Activated gamma-delta T cell treated with anti-CD3 and anti-CD28 coated beads, Interleukin-2, amount 50 U/mL, for 16 hours (primary cell): ENCODE results near the gene SNX24.
"Not testable (repeated sequence)": the region's sequence is repeated elsewhere in the genome, so short reads cannot be mapped to it uniquely, and the experiment has no call there.

ENCODE experiments used
- DNase-seq: peaks from one replicate; pipeline ENCODE4 v3.0.0-alpha.2; 2020; ENCODE audit warnings: low read depth

Gene SNX24

DNA sequence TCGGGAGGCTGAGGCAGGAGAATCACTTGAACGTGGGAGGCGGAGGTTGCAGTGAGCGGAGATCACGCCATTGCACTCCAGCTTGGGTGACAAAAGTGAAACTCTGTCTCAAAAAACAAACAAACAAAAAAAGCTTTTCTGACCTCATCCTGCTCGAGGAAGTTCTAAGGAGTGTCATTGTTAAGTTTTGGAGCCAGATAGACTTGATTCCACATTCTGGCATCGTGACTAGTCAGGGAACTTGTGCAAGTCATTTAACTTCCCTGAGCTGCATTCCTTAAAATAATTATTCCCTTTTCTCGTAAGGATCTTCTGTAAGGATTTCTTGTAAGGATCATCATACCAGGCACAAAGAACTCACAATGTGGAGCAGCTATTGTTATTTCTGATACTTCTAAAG is 26.2 kb downstream of the SNX24 start:
- no peak for DNase-seq

DNA sequence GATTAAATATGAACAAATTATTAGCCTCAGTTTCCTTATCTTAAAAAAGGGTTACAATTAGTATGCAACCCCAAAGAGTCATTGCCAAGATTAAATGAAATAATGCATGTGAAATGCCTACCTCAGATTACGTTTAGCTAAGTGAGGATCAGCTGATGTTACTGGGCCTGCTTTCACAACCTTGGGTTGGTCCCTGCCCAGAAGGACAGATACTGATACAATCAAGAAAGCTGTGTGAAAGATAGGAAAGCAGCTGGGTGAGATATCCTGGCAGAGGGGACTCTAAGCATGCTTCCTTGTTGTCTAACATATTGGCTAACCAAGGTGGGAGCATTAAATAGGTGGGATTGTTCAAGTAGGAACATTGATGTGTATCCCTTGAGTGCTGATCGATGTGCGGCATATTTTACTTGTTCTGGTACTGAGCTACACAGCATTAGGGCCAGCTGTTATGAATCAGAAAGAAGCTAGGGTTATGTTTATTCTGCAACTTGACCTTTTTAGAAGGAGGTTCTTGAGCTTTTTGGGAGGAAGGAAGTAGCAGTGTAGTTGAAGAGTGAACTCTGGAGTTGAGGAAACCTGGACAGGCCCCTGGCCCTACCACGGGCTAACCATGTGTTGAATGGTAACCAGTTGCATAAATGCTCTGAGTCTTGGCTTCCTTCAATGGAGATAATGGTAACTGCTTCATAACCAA is 28.9 kb downstream of the SNX24 start:
- no peak for DNase-seq

DNA sequence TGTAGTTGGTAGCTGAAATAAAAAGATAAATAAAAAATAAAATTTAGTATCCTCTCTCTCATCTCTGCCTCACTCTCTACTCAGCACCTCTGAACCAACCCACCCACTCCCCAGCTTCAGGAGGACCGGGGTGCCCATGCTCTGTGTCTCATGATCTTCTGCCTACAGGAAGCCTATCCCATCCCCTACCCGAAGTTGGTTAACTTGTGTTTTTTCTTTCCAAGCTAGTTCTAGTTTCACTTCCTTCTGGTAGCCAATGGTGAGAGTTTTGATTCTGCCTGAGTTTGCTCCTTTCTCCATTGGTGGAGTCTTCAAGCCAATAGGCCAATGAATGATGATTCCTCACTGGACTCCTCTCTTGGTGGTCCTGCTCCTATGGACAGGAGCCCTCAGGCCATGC is 32.1 kb downstream of the SNX24 start:
- no peak for DNase-seq

DNA sequence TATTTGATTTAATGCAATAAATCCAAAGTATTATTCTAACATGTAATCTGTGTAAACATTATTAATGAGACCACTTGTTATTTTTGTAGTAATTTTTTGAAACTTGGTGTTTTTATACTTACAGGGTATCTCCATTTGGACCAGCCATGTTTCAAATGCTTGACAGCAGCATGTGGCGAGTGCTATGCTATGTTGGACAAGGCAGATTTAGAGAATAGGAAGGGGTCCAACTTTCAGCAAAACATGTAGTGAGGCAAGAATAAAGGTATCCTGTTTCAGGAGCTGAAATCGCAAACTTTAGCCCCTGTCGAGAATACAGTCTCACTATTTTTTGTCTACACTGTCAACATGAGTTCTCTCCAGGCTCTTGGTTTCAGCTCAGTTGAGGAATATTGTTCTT is 33.7 kb downstream of the SNX24 start:
- DNase-seq: no peak

DNA sequence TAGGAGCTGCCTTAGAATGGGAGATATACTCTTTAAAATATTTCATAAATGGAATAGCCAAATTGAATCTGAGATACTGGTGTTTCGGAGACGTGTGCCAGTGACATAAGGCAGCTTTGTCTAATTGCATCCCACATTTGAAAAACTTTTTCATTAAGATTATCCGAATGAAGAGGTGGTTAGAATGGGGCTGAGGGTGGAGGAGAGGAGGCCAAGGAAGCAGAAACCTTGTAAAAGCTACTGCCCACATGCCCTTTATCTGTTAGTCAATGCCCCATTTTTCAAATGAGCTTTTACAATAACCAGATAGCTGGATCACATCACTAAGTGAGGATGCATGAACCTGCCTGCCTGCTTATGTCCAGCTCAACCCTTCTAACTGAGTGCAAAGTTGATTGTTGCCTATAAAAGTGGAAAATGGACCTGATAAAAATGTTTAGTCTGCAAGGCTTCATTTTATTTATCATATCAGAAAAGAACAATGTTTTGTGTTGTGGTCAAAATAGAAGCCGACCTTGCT is 34.8 kb downstream of the SNX24 start:
- DNase-seq: no peak

DNA sequence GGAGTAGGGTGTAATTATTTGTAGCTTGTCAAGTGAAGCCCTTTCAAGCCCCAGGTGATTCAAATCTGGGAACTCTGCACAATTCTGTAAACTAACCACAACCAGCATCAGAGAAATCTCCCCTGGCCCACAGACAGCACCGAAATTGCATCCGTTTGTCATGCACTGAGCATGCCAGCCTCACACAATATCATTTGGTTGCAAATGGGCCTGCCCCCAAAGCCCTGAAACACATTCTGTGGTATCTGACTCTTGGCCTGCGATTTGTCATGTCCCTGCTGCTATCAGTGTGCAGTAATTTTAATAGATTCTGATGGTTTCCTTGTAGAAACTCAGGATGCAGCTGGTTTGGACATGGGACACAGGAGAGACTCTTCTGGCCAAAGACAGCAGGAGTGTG is 35.3 kb downstream of the SNX24 start:
- DNase-seq: no peak

DNA sequence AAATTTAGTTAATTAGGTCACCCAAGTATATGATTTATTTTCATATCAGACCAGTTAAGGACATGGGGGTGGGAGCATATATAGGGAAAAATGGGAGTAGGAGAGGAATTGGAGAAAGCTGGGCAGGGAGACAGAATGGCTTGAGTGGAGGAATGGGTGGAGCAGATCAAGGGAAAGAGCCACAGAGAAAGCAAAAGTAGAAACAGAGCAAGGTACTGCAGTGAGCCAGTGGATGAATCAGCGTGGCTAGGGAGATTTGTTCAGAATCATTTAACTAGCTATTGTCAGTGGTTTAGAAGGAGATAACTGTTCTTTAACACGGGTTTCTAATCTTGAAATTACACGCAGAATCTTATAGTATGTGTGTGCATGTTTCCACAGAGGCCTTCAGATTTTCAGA is 37.4 kb downstream of the SNX24 start:
- no peak for DNase-seq

DNA sequence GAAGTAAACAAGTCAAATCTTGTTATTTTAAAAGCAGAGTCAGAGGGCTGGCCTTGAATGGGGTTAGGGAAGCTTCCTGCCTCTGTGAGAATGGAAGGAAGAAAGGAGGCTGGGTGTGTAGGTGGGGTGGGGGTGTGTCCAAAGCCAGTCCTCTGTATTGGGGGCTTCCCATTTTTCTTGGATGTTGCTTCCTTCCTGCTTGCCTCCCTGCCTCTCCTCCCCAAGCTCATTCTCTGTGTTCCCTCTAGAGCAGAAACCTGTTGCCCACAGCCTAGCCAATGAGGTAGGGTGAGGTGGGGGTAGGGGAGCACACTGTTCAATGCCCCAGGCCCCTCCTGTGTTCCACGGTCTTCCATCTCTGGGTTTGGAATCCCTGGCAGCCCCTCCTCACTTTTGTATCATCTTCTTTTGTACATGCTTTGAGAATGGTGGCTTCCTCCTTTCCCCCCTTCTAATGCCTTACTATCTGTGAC is 39.7 kb downstream of the SNX24 start:
- DNase-seq: no peak

DNA sequence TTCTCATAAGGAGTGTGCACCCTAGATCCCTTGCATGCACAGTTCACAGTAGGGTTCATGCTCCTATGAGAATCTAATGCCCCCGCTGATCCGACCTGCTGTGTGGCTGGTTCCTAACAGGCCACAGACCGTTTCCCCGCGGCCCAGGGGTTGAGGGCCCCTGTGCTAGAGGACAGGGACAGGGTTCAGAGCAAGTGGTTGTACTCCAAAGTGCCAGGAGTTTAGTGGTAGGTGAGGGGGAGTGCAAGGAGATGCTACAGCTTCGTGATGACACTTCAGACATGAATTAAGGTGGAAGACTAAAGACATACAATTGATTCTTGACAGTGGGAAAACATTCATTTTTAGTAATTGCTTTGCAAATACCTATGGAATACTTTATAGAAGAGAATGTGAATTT is 40.5 kb downstream of the SNX24 start:
- no peak for DNase-seq

DNA sequence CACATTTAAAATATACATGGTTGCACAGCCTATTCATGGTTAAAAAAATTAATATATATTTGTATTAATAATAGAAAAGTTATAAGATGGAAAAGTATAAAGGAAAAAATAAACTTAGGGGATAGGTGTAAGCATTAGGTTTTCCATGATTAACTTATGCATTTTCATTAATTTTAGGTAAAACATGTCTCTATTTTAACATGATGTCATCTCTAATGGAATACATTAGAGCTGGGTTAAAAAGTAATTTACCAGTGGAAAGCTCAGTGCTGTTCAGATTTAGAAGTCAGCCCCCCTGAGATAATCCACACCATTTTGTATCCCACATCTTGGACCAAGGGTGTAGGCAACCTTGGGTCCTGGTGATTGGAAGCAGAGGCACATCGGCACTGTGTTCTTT is 49.7 kb downstream of the SNX24 start:
- DNase-seq: no peak

DNA sequence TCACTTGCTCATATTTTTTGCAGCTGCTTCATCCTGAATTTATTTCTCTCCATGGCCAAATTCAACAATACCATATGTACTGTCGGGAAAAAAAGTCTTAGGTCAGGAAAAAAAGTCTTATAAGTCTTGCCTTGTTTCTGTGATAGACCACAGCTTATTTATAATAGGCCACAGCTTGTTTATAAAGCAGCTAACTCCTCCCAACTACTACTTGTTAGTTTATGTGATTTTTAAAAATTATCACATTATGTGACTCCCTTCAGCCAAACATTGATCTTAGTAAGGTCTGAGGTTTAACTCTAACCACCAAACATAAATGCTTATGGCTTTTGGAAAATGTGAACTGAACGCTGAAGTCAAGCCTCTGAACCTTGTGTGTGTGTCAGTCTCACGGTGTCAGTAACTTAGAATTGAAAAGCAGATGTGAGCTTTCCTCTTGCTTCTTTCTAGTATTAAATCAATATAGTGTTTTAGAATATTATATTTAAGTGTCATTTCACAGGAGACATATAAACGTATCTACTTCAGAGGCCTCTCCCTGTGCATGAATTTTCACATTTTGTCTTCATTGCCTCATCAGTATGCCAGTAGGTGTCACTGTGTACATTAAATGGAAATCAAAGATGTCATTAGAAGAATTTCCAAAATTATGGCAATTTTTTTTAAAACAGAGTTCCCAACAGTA is 51.3 kb downstream of the SNX24 start:
- no peak for DNase-seq

DNA sequence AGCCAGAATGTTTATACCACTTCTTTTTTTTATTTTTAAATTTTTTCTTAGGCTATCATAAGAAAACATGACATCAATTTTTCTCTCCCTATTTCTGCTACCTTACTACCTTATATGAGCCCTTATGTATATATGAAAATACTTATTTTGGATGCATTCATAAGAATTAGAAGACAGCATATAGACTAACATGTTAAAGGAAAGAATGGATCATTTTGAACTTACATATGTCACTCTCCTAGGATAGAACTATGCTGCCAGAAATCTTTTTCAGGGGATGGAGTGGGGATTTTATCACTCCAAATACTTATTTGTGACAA is 51.8 kb downstream of the SNX24 start:
- no peak for DNase-seq

DNA sequence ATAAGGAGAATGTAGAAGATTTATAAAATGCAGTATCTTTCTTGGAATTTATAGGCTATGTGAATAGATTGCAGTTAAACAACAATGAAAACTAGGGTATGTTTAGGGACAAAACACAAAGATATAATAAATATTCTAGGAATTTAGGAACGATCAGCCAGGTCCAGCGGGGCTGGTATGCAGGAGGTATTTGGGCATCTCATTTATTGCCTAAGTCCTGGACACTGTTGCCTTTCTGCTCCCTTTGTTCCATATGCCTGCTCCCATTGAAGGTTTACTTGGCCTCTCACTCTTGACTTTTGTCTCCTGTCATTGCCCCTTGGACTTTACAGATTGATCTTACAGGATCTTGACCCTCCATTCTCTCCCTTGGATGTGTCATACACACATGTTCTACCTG is 55.9 kb downstream of the SNX24 start:
- no peak for DNase-seq

DNA sequence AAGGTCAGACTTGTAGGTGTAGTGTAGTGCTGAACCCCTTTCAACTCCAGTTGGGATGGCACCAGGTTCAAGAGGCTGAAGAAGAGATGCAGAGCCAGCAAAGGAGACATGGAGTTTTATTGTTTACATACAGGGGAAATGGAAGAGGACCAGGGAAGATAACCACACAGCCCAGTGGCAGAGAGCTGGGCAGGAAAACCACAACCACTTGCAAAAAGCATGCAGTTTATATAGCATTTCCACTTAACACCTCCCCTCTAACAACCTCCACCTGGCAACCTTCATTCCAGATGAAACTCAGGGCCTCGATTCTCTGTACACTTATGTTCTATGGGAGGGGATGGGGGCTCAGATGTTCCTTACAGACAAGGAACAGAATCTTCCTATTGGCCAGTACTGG is 56.9 kb downstream of the SNX24 start:
- DNase-seq: no peak

DNA sequence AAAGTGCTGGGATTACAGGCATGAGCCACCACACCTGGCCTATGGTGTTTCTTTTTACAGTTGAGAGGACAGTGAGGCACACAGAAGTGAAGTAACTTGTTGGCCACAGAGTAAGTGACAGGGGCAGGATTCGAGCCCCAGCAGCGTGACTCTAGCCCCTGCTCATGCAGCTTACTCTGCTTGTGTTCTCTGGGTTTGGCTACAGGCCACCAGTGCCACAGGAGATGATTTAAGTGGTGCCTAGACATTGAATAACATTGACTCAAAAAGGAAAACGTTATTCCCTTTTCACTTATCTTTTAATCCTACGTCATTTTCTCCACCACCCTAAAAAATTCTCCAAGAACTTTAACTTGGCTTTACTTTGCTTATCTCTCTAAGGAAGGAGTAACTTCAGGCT is 61.4 kb downstream of the SNX24 start:
- no peak for DNase-seq

DNA sequence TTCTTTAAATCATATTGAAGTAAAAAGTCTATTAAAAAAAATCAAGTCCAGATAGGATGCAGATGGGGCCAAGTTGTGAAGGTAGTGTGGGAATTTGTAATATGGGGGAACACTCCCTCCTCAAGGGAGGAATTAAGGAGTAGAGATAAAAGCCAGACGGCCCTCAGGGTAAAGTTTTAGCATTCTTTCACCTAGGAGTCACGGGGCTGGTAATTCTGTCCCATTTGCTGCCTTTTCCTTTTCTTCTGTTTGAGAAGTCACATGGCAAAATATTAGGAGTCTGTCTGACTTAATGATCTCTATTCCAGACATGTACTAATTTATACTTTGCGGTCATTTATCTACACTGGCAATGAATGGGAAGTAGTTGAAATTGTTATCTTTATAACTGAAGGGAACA is 61.9 kb downstream of the SNX24 start:
- DNase-seq: no peak

DNA sequence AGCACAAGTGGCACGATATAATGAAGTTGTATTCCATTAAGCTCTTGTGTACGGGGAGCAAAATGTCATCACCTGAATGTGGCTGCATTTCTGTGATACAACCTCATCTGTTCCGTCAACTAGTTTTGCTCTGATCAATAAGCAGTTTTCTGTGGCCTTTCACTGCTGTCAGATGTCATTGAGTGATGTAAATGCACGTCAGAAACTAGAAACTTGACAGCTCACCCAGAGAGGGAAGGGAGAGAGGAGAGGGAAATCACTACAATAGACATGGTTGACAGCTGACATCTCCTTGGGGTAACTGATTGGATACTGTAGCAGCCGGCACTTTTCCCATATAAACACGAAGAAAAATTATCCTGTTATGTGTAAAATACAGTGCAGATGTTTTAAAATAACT is 62.7 kb downstream of the SNX24 start:
- DNase-seq: no peak

DNA sequence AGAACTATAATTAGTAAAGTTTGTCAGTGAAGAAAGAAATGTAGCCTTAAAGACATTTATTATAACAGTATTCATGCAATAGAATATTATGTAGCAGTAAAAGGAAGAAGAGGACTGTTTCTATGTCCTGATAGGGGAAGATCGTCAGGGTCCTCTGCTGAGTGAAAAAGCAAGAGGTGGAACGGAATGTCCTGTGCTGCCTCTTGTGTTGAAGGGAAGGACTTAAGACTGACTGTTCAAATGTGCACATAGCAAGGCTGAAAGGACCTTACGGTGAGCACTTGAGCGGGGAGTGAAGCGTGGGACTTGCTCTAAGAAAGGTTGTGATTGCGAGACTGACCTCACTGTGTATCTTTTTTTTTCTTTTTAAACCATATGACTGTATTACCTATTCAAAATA is 63.2 kb downstream of the SNX24 start:
- no peak for DNase-seq

DNA sequence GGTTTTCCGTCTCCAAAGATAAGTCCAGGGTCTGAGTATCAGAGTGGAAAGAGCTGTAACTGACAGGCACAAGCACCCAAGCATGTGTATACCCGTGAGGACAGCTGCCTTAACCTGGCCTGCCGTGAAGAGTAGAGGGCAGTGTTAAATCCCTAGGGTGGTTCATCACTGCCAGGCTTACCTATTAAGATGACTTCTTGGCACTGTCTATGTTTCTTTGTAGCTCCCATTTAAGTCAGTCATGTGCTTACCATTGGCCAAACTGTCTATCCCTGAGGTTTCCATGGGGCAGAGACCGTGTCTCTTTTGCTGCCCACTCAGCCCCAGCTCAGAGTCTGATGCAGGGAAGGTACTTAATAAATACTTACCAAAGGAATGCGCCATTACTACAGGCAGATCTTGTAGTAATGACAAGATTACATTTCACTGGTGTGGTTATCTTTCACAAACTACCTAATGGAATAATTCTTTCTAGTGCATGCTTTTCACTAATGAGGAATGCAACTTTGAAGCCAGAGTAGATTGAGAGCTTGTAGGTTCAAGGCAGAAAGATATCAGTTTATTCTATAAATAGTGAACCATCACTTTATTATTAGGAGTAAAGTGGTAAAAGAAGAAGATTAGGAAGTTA is 64.2 kb downstream of the SNX24 start:
- no peak for DNase-seq

DNA sequence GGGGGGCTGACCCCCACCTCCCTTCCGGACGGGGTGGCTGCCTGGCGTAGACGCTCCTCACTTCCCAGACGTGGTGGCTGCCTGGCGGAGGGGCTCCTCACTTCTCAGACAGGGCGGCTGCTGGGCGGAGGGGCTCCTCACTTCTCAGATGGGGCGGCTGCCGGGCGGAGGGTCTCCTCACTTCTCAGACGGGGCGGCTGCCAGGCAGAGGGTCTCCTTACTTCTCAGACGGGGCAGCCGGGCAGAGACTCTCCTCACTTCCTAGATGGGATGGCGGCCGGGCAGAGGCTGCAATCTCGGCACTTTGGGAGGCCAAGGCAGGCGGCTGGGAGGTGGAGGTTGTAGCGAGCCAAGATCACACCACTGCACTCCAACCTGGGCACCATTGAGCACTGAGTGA is 68.0 kb downstream of the SNX24 start:
- not testable (repeated sequence) for DNase-seq

DNA sequence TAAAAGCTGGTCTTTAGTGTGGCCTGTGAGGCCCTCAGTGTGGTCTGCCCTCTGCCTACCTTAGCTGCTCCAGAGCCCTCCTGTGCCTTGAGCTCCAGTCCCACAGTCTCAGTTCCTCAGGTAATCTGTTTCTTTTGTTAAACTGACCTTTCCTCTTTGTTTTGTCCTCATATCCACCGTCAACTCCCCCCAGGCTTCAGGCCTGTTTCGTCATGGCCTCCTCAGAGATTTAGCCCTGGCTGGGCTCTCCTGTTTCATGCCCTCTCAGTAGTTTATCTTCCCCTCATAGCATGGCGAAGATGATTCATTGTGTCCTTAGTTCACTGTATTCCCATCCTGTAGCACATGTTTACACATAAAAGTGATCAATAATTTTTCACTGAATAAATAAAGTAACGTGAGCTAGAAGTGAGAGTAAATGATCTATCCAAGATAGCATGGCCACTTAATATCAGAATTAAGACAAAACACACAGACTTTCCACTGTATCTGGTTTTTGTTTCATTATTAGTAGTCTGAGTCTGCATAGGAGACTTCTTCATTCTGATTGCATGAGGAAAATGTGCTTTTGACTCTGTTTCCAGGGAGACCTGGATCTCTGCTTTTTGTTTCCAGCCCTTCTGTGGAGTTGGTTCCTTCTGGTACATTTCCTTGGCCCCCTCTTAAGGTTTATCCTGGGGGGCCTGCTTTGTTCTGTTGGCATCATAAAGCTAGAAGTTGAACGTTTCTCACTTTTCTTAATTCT is 70.5 kb downstream of the SNX24 start:
- no peak for DNase-seq

DNA sequence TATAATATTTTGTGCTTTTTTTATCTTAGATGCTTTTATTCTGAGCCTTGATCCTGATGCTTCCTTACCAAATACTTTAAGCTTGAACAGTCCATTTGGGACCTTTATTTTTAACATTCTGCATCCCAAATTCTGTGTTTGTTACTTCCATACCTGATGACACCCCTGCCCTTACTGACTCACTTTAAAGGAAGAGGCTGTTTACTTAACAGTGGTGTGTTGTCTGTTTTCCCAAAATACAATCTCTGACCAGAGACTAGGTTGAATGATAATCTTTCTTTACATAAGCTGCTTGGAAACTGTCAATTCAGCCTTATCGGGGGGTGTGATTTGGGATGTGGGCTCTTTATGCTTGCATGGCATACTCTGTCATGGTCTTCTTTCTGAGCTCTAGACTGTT is 71.1 kb downstream of the SNX24 start:
- DNase-seq: no peak

DNA sequence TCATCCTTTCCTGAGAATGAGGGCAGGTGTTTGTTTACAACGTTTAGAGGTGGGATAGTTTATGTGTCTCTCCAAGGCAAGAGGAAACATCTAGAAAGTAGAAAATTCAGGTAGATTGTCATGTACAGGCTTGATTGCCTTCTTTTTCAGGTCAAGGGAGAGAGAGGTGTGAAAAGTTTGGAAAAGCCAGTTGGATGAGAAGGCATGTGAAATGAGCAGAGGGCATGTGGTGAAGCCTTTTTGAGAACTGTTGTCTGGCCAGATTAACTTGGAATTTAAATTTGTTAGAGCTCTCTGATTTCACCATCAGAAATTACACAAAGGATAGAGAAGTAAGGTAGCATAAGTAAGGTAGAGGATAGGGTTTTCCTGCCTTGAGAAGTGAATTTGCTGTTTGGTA is 74.6 kb downstream of the SNX24 start:
- no peak for DNase-seq
